Memory B cell (primary cell): ENCODE measurements around the gene CTSG.
"Not testable (repeated sequence)": the region's sequence is repeated elsewhere in the genome, so short reads cannot be mapped to it uniquely, and the experiment has no call there.

Source experiments
- ATAC-seq: fragments of 150-1000 bp; cut with Tn5 transposase; 2 replicates; pipeline ENCODE4 v1.10.0; 2021; ENCODE audit warnings: low read depth, mild to moderate bottlenecking, moderate library complexity
- DNase-seq, 2 donors: peaks; one replicate each; pipeline ENCODE4 v3.0.0; 2022; ENCODE audit warnings: low spot score in 2 of 2
- H3K27ac Mint-ChIP-seq: one replicate; pipeline ENCODE4 v1.8.0; 2022; ENCODE audit warnings: mild to moderate bottlenecking, moderate library complexity, mixed read lengths
- H3K27me3 Mint-ChIP-seq: one replicate; pipeline ENCODE4 v1.8.0; 2022; ENCODE audit warnings: mixed read lengths
- H3K36me3 Mint-ChIP-seq: one replicate; pipeline ENCODE4 v1.8.0; 2022; ENCODE audit warnings: mild to moderate bottlenecking, mixed read lengths
- H3K4me1 Mint-ChIP-seq: one replicate; pipeline ENCODE4 v1.8.0; 2022; ENCODE audit warnings: mixed read lengths
- H3K4me3 Mint-ChIP-seq: one replicate; pipeline ENCODE4 v1.8.0; 2022; ENCODE audit warnings: mild to moderate bottlenecking, moderate library complexity, mixed read lengths
- H3K9me3 Mint-ChIP-seq: one replicate; pipeline ENCODE4 v1.8.0; 2022; ENCODE audit warnings: mixed read lengths

Gene CTSG

GRCh38 chr14:24576182-24576581, at the start of gene CTSG:
Gene CTSG (minus strand): TSS chr14:24576250. CDS start chr14:24576223, 27 bp downstream.
- DNase-seq (no peak), ATAC-seq (no peak)
- H3K36me3 Mint-ChIP-seq: no peaks in the 10 kb centered on the region
- no peaks in the 10 kb centered on the region for H3K9me3 Mint-ChIP-seq
- H3K27ac Mint-ChIP-seq: no peak within 1 kb of the TSS
- no peak within 1 kb of the TSS for H3K4me3 Mint-ChIP-seq
- peaks cover 9% of the 10 kb centered on the region for H3K27me3 Mint-ChIP-seq
- no peaks in the 10 kb centered on the region for H3K4me1 Mint-ChIP-seq

- Mint-ChIP-seq H3K36me3 (peaks cover 1% of the 10 kb centered on the region), H3K4me3 (no peak overlapping the region), H3K27me3 (no peaks in the 10 kb centered on the region), H3K9me3 (no peaks in the 10 kb centered on the region), H3K27ac (no peak overlapping the region), H3K4me1 (peaks cover 19% of the 10 kb centered on the region)
- no peak for DNase-seq
- ATAC-seq: no peak
These were observed 37.7 kb upstream of the CTSG start for GRCh38 chr14:24613747-24614146.

- no peaks in the 10 kb centered on the region for H3K27me3 Mint-ChIP-seq
- ATAC-seq: no peak
- no peak overlapping the region for H3K4me3 Mint-ChIP-seq
- H3K36me3 Mint-ChIP-seq: no peaks in the 10 kb centered on the region
- H3K4me1 Mint-ChIP-seq: peaks cover 23% of the 10 kb centered on the region
- no peak for DNase-seq
- no peaks in the 10 kb centered on the region for H3K9me3 Mint-ChIP-seq
- no peak overlapping the region for H3K27ac Mint-ChIP-seq
These were observed 37.2 kb upstream of the CTSG start for GRCh38 chr14:24613241-24613640.

GRCh38 chr14:24612196-24612595, 36.1 kb upstream of the CTSG start:
- no peak for DNase-seq
- Mint-ChIP-seq H3K36me3 (no peaks in the 10 kb centered on the region), H3K4me3 (no peak overlapping the region), H3K4me1 (peaks cover 32% of the 10 kb centered on the region), H3K9me3 (no peaks in the 10 kb centered on the region), H3K27ac (no peak overlapping the region), H3K27me3 (no peaks in the 10 kb centered on the region)
- no peak for ATAC-seq

- ATAC-seq: no peak
- peaks cover 44% of the 10 kb centered on the region for H3K4me1 Mint-ChIP-seq
- H3K27me3 Mint-ChIP-seq: no peaks in the 10 kb centered on the region
These were observed 33.8 kb upstream of the CTSG start, which contains the start of gene GZMH for GRCh38 chr14:24609655-24610344. Gene GZMH (minus strand): TSS chr14:24609685. CDS start chr14:24609613, 72 bp downstream.

GRCh38 chr14:24607635-24608514, 31.8 kb upstream of the CTSG start:
- H3K27ac Mint-ChIP-seq: peak overlapping the region; percentile 7
- no peaks in the 10 kb centered on the region for H3K9me3 Mint-ChIP-seq
- DNase-seq (no peak), ATAC-seq (peak; percentile 62)
- no peak overlapping the region for H3K4me3 Mint-ChIP-seq
- H3K4me1 Mint-ChIP-seq: peaks cover 39% of the 10 kb centered on the region
- no peaks in the 10 kb centered on the region for H3K36me3 Mint-ChIP-seq
- peaks cover 6% of the 10 kb centered on the region for H3K27me3 Mint-ChIP-seq

More at GRCh38 chr14:24609655-24610344, 33.8 kb upstream of the CTSG start, which contains the start of gene GZMH:
- no peak for DNase-seq
- H3K9me3 Mint-ChIP-seq: no peaks in the 10 kb centered on the region
- no peak within 1 kb of the TSS for H3K4me3 Mint-ChIP-seq
- no peaks in the 10 kb centered on the region for H3K36me3 Mint-ChIP-seq
- H3K27ac Mint-ChIP-seq: no peak within 1 kb of the TSS

GRCh38 chr14:24607081-24607480, 31.0 kb upstream of the CTSG start:
- H3K36me3 Mint-ChIP-seq: no peaks in the 10 kb centered on the region
- peaks cover 36% of the 10 kb centered on the region for H3K4me1 Mint-ChIP-seq
- ATAC-seq (no peak), DNase-seq (no peak)
- H3K9me3 Mint-ChIP-seq: no peaks in the 10 kb centered on the region
- H3K27me3 Mint-ChIP-seq: peaks cover 6% of the 10 kb centered on the region
- H3K27ac Mint-ChIP-seq: peak overlapping the region; percentile 7
- H3K4me3 Mint-ChIP-seq: peak overlapping the region; percentile 25

GRCh38 chr14:24606297-24606696, 30.2 kb upstream of the CTSG start:
- Mint-ChIP-seq H3K36me3 (no peaks in the 10 kb centered on the region), H3K9me3 (no peaks in the 10 kb centered on the region), H3K27me3 (peaks cover 10% of the 10 kb centered on the region), H3K4me3 (no peak overlapping the region), H3K27ac (peak overlapping the region; percentile 7), H3K4me1 (peaks cover 33% of the 10 kb centered on the region)
- ATAC-seq (no peak), DNase-seq (no peak)

GRCh38 chr14:24605435-24606190, 29.6 kb upstream of the CTSG start:
- peak overlapping the region; percentile 7 for H3K27ac Mint-ChIP-seq
- H3K4me1 Mint-ChIP-seq: peaks cover 33% of the 10 kb centered on the region
- ATAC-seq (peak; percentile 90), DNase-seq (peak; percentile 61 to 65)
- peaks cover 12% of the 10 kb centered on the region for H3K27me3 Mint-ChIP-seq
- H3K9me3 Mint-ChIP-seq: no peaks in the 10 kb centered on the region
- H3K36me3 Mint-ChIP-seq: no peaks in the 10 kb centered on the region
- peak overlapping the region; percentile 13 for H3K4me3 Mint-ChIP-seq

- Mint-ChIP-seq H3K4me1 (no peaks in the 10 kb centered on the region), H3K36me3 (peaks cover 18% of the 10 kb centered on the region), H3K27me3 (peaks cover 20% of the 10 kb centered on the region), H3K4me3 (no peak overlapping the region), H3K9me3 (peaks cover 21% of the 10 kb centered on the region), H3K27ac (no peak overlapping the region)
- ATAC-seq (no peak), DNase-seq (no peak)
These were observed 21.4 kb upstream of the CTSG start for GRCh38 chr14:24597403-24597802.

GRCh38 chr14:24595073-24595808, 19.2 kb upstream of the CTSG start:
- DNase-seq (no peak), ATAC-seq (no peak)
- Mint-ChIP-seq H3K36me3 (peaks cover 18% of the 10 kb centered on the region), H3K27me3 (peaks cover 14% of the 10 kb centered on the region), H3K9me3 (peaks cover 24% of the 10 kb centered on the region), H3K4me3 (no peak overlapping the region), H3K4me1 (no peaks in the 10 kb centered on the region), H3K27ac (no peak overlapping the region)

- H3K27ac Mint-ChIP-seq, ATAC-seq, H3K4me3 Mint-ChIP-seq, H3K4me1 Mint-ChIP-seq, DNase-seq: not testable (repeated sequence)
- H3K9me3 Mint-ChIP-seq: peaks cover 19% of the 10 kb centered on the region
- H3K36me3 Mint-ChIP-seq: peaks cover 11% of the 10 kb centered on the region
- H3K27me3 Mint-ChIP-seq: peaks cover 10% of the 10 kb centered on the region
These were observed 15.0 kb upstream of the CTSG start for GRCh38 chr14:24591004-24591403.

GRCh38 chr14:24584402-24584801, 8.4 kb upstream of the CTSG start:
- H3K4me3 Mint-ChIP-seq, H3K36me3 Mint-ChIP-seq, H3K27ac Mint-ChIP-seq, DNase-seq, H3K4me1 Mint-ChIP-seq, H3K27me3 Mint-ChIP-seq, ATAC-seq: not testable (repeated sequence)
- peaks cover 15% of the 10 kb centered on the region for H3K9me3 Mint-ChIP-seq
